ENCODE results near the gene STIM2. TPM values are rescaled to one million over a fixed set of nuclear protein-coding genes. Genes with fewer than 3 reads are reported as not detected.
A peak's percentile ranks its signal among the peaks of the same experiment; 100 is the strongest.

The STIM2 gene
- total and polyA plus RNA-seq, 9 of the 15 experiments (the other 6 are each of a cell fraction or from before 2014, with no cell fraction given): 7.2 to 26.8 (median 15.4) TPM

- Histone ChIP-seq H3K4me1 (replicated peaks in 1 of 2; ENCODE audit: control insufficient read depth in 2 of 2, insufficient read depth in 2 of 2, low read length in 2 of 2) (no peaks in the 10 kb centered on the region), H2AFZ (ENCODE audit: low read depth, low read length) (peak overlapping the region; percentile 29; the same call in 1 of the 2 replicates), H3K4me2 (ENCODE audit: insufficient read depth, low read length) (no peak overlapping the region), H3K79me2 (ENCODE audit: control insufficient read depth, insufficient read depth, low read length) (no peaks in the 10 kb centered on the region), H3K9me3 (replicated peaks; ENCODE audit: control insufficient read depth, insufficient read depth, low read depth, low read length) (no peaks in the 10 kb centered on the region; the same call in 1 of the 2 replicates), H3K9ac (ENCODE audit: insufficient read depth in 1 of 2, low read depth in 2 of 2, low read length in 2 of 2) (no peak overlapping the region), H3K27ac (ENCODE audit: extremely low read depth, low read depth, low read length) (no peak overlapping the region), H3K27me3 (ENCODE audit: control insufficient read depth in 2 of 2, insufficient read depth in 2 of 2, low read length in 2 of 2) (no peaks in the 10 kb centered on the region), H3K4me3 (no peak overlapping the region), H3K9me1 (ENCODE audit: control insufficient read depth, insufficient read depth, low read length) (no peaks in the 10 kb centered on the region), H4K20me1 (replicated peaks; ENCODE audit: control insufficient read depth, insufficient read depth, low read length) (no peaks in the 10 kb centered on the region), H3K36me3 (ENCODE audit: control insufficient read depth, insufficient read depth, low read length) (no peaks in the 10 kb centered on the region)
- peak; percentile 49 for ATAC-seq
- no TSS peak for BruUV-seq (replicated peaks)
- no peak for FAIRE-seq
- in situ Hi-C loops (cut with MboI): no loop called here
- intact Hi-C loops (cut with micrococcal nuclease): no loop called here
- 38% methylated on average over 9 of the region's 11 CpGs for WGBS (ENCODE audit: insufficient coverage, low coverage, missing lambda C conversion rate)
- DNase-seq (ENCODE audit: extremely low read depth in 1 of 4, low spot score in 3 of 4): peak in 1 of 4 experiments; percentile 14
- ChIA-PET CTCF (ENCODE audit: low intra/inter-chr PET ratio) (no interaction called here), POLR2A (no interaction called here)
- TF ChIP-seq EZH2 (IDR thresholded peaks at IDR 0.05; ENCODE audit: borderline replicate concordance, low read depth, low read length) (no peak), ERF (CRISPR knock-in tag; IDR thresholded peaks at IDR 0.05) (no peak), ZNF316 (IDR thresholded peaks at IDR 0.05) (peak; percentile 34; the same call in 1 of the 2 replicates), ZNF318 (IDR thresholded peaks at IDR 0.05; ENCODE audit: borderline replicate concordance in 1 of 2, low read depth in 1 of 2) (no peak), TEAD2 (tag; IDR thresholded peaks at IDR 0.05) (peak; percentile 38; the same call in 1 of the 2 replicates), NFE2 (IDR thresholded peaks at IDR 0.05; ENCODE audit: low read depth) (peak; percentile 34; the same call in 1 of the 2 replicates), PRPF4 (IDR thresholded peaks at IDR 0.05; ENCODE audit: insufficient read depth, low read depth, low read length, poor library complexity, severe bottlenecking) (no peak), TCF7 (IDR thresholded peaks at IDR 0.05; ENCODE audit: borderline replicate concordance) (no peak), ZNF253 (CRISPR knock-in tag; conservative IDR thresholded peaks at IDR 0.05) (no peak), HOXB6 (CRISPR knock-in tag; IDR thresholded peaks at IDR 0.05; ENCODE audit: borderline replicate concordance) (no peak)
Measured at GRCh38 chr4:26821677-26822503, 38.8 kb upstream of the STIM2 start.

All from K562 (cell line).